Neuron (in vitro differentiated cells): ENCODE data around the gene RHBDF2.
"Not testable (repeated sequence)": the region's sequence is repeated elsewhere in the genome, so short reads cannot be mapped to it uniquely, and the experiment has no call there.

Experiments
- H2AFZ ChIP-seq: one replicate; pipeline ENCODE4 v1.6.1; 2013; ENCODE audit warnings: low read depth, mild to moderate bottlenecking, inconsistent platforms, low read length, moderate library complexity
- H3K27me3 ChIP-seq: one replicate; pipeline ENCODE4 v1.6.1; 2013; ENCODE audit warnings: low read length; ENCODE audit not compliant: insufficient read depth
- H3K36me3 ChIP-seq: one replicate; pipeline ENCODE4 v1.6.1; 2013; ENCODE audit warnings: low read length; ENCODE audit not compliant: insufficient read depth
- H3K4me1 ChIP-seq: one replicate; pipeline ENCODE4 v1.6.1; 2013; ENCODE audit warnings: low read length; ENCODE audit not compliant: insufficient read depth
- H3K4me3 ChIP-seq: 2 replicates; pipeline ENCODE4 v1.5.1; 2013; ENCODE audit warnings: mild to moderate bottlenecking, low read length, moderate library complexity
- H3K9me3 ChIP-seq: one replicate; pipeline ENCODE4 v1.6.1; 2013; ENCODE audit warnings: low read length

RHBDF2 gene

GRCh38 chr17:76534831-76535732 is 33.9 kb upstream of the RHBDF2 start:
- H3K27me3 ChIP-seq: peaks cover 42% of the 10 kb centered on the region
- no peak overlapping the region for H2AFZ ChIP-seq
- H3K4me1 ChIP-seq: peaks cover 23% of the 10 kb centered on the region
- H3K36me3 ChIP-seq: no peaks in the 10 kb centered on the region
- H3K4me3 ChIP-seq: no peak overlapping the region
- H3K9me3 ChIP-seq: no peaks in the 10 kb centered on the region

GRCh38 chr17:76533640-76534359 is 32.6 kb upstream of the RHBDF2 start:
- peaks cover 29% of the 10 kb centered on the region for H3K4me1 ChIP-seq
- peaks cover 32% of the 10 kb centered on the region for H3K27me3 ChIP-seq
- H3K36me3 ChIP-seq, H3K4me3 ChIP-seq, H2AFZ ChIP-seq, H3K9me3 ChIP-seq: not testable (repeated sequence)

- H3K9me3 ChIP-seq: no peaks in the 10 kb centered on the region
- no peak overlapping the region for H3K4me3 ChIP-seq
- peaks cover 26% of the 10 kb centered on the region for H3K4me1 ChIP-seq
- H3K36me3 ChIP-seq: no peaks in the 10 kb centered on the region
- H2AFZ ChIP-seq: no peak overlapping the region
- H3K27me3 ChIP-seq: peaks cover 21% of the 10 kb centered on the region
Observed at GRCh38 chr17:76532072-76532651, 30.9 kb upstream of the RHBDF2 start.

GRCh38 chr17:76531486-76532038 is 30.3 kb upstream of the RHBDF2 start:
- Histone ChIP-seq H3K4me3 (no peak overlapping the region), H2AFZ (no peak overlapping the region), H3K36me3 (no peaks in the 10 kb centered on the region), H3K9me3 (no peaks in the 10 kb centered on the region), H3K4me1 (peaks cover 26% of the 10 kb centered on the region), H3K27me3 (peaks cover 15% of the 10 kb centered on the region)

- H2AFZ ChIP-seq: no peak overlapping the region
- H3K4me1 ChIP-seq: peaks cover 26% of the 10 kb centered on the region
- H3K36me3 ChIP-seq: no peaks in the 10 kb centered on the region
- H3K27me3 ChIP-seq: peaks cover 9% of the 10 kb centered on the region
- no peak overlapping the region for H3K4me3 ChIP-seq
- no peaks in the 10 kb centered on the region for H3K9me3 ChIP-seq
Observed at GRCh38 chr17:76530811-76531485, 29.7 kb upstream of the RHBDF2 start.

GRCh38 chr17:76530095-76530723 is 29.0 kb upstream of the RHBDF2 start:
- Histone ChIP-seq H3K4me3 (no peak overlapping the region), H3K36me3 (no peaks in the 10 kb centered on the region), H3K27me3 (peaks cover 2% of the 10 kb centered on the region), H3K4me1 (peaks cover 24% of the 10 kb centered on the region), H2AFZ (no peak overlapping the region), H3K9me3 (no peaks in the 10 kb centered on the region)

GRCh38 chr17:76529224-76530094 is 28.2 kb upstream of the RHBDF2 start:
- Histone ChIP-seq H3K9me3 (no peaks in the 10 kb centered on the region), H3K36me3 (no peaks in the 10 kb centered on the region), H3K27me3 (no peaks in the 10 kb centered on the region), H3K4me1 (peaks cover 21% of the 10 kb centered on the region), H3K4me3 (no peak overlapping the region), H2AFZ (no peak overlapping the region)

GRCh38 chr17:76528528-76529223 is 27.5 kb upstream of the RHBDF2 start:
- Histone ChIP-seq H2AFZ (no peak overlapping the region), H3K36me3 (no peaks in the 10 kb centered on the region)

GRCh38 chr17:76528156-76528527 is 26.9 kb upstream of the RHBDF2 start:
- peaks cover 23% of the 10 kb centered on the region for H3K4me1 ChIP-seq
- no peak overlapping the region for H2AFZ ChIP-seq
- no peaks in the 10 kb centered on the region for H3K9me3 ChIP-seq
- H3K4me3 ChIP-seq: no peak overlapping the region
- H3K36me3 ChIP-seq: no peaks in the 10 kb centered on the region
- no peaks in the 10 kb centered on the region for H3K27me3 ChIP-seq

More at GRCh38 chr17:76528528-76529223, 27.5 kb upstream of the RHBDF2 start:
- peaks cover 21% of the 10 kb centered on the region for H3K4me1 ChIP-seq
- H3K4me3 ChIP-seq: no peak overlapping the region
- no peaks in the 10 kb centered on the region for H3K27me3 ChIP-seq
- H3K9me3 ChIP-seq: no peaks in the 10 kb centered on the region

GRCh38 chr17:76527430-76528111 is 26.3 kb upstream of the RHBDF2 start:
- Histone ChIP-seq H3K27me3 (no peaks in the 10 kb centered on the region), H3K4me1 (peaks cover 23% of the 10 kb centered on the region), H3K9me3 (no peaks in the 10 kb centered on the region), H3K36me3 (no peaks in the 10 kb centered on the region), H3K4me3 (no peak overlapping the region), H2AFZ (no peak overlapping the region)

- H3K36me3 ChIP-seq, H2AFZ ChIP-seq: not testable (repeated sequence)
Observed at GRCh38 chr17:76527016-76527415, 25.8 kb upstream of the RHBDF2 start.

More at GRCh38 chr17:76527016-76527415, 25.8 kb upstream of the RHBDF2 start:
- not testable (repeated sequence) for H3K27me3 ChIP-seq, H3K9me3 ChIP-seq, H3K4me3 ChIP-seq
- peaks cover 23% of the 10 kb centered on the region for H3K4me1 ChIP-seq
